HG03354 (cell line): Measurements from ENCODE around the gene CST1.
"Not testable (repeated sequence)": the region's sequence is repeated elsewhere in the genome, so short reads cannot be mapped to it uniquely, and the experiment has no call there.

Source experiments
- ATAC-seq: cut with Tn5 transposase; IDR thresholded peaks from one replicate; pipeline ENCODE4 v1.9.1; 2021; ENCODE audit warnings: mild to moderate bottlenecking; ENCODE audit not compliant: unreplicated experiment, poor library complexity, severe bottlenecking

The CST1 gene, protein sequence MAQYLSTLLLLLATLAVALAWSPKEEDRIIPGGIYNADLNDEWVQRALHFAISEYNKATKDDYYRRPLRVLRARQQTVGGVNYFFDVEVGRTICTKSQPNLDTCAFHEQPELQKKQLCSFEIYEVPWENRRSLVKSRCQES

DNA sequence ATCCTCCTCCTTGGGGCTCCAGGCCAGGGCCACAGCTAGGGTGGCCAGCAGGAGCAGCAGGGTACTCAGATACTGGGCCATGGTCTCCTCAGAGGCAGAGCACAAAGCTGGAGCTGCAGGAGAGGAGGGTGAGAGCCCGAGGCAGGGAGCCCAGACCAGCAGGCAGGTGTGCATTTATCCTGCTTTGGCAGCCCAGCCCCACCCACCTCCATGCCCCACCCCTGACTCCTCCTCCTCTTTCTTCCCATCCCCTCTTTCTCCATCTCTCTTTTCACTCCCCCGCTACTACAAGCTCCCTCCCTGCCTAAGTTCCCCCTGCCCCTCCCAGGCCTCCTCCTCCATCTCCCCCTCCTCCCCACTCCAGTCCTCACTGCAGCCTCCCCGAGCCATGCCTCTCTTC, at the start of gene CST1:
Gene CST1, minus strand, starts transcription at position 150 of the 400 bp plus-strand sequence. Its CDS starts 69 bp downstream, at position 81.
- not testable (repeated sequence) for ATAC-seq

DNA sequence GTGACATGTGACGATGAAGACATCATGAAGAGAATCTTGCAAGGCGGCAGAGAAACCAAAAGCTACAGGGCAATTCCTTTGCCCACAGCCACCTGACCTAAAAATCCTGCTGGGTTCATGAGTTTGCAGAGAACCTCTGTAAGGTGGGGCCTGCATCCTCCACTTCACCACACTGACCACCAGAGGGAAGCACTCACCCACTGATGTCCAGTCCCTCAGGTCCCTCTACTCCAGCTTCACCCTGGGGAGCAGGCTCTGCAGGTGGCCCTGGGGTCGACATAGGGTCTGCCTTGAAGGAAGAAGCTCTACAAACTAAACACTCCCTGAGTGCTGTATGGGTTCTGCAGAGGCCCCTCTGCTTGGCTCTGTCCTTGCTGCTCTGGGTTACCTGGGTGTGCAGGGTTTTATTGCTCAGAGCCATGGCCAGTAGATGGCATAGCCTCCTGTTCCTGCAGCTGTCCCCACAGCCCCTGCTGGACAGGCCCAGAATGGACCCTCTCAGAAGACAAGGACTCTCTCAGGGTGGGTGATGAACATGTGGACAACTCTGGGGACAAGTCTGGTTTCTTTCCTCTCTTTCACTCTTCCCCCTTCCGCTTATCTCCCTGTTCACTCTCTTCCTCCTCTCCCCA, 48.6 kb upstream of the CST1 start:
- ATAC-seq: peak; percentile 93

DNA sequence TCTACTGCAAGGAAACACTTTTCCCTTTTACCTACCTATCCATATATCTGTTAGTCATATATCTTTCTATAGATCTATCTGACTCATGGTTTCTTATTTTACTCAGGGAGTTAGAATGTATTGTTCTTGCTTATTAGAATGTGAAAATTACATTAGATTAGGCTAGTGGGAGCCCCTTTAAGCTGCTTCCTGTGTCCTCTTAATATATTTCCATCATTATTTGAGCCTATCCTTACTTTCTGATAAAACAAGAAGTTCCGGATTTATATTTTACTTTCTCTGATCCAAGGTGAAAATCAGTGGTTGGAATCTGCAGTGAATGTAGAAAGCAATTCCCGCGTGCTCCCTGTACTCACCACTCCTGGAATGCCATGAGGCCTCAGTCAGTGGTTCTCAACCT, 44.8 kb upstream of the CST1 start:
- no peak for ATAC-seq

DNA sequence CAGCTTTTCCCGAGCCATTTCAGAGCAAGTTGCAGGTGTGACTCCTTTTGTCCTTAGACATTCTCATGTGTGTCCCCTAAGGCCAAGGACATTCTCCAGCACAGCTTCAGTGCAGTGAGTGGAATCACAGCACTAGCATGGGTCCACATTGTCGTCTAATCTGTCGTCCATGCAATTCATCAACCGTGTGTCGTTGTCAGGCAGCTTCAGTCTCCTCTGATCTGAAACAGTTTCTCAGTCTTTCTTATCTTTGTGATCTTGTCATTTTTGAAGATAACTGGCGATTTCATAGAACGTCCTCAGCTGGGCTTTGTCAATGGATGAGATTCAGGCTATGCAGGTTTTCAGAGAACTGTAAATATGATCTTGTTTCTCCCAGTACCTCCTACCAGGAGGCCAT, 44.1 kb upstream of the CST1 start:
- no peak for ATAC-seq

DNA sequence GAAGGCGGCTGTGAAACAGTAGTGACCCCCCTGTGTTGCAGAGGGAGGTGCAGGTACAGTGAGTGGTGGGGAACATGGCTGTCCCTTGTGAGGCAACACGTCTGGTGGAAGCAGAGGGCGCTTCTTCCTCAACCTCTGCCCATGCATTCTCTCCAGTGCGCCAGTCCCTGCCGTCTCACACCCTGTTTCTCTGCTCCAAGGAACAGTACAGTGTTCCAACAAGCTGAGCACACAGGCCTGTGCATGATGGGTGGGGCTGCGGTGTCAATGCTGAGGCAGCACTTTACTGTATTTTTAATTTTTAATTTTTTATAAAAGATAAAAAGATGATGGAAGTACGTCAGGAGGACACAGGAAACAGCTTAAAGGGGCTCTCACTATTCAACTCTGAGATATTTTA, 43.3 kb upstream of the CST1 start:
- no peak for ATAC-seq

DNA sequence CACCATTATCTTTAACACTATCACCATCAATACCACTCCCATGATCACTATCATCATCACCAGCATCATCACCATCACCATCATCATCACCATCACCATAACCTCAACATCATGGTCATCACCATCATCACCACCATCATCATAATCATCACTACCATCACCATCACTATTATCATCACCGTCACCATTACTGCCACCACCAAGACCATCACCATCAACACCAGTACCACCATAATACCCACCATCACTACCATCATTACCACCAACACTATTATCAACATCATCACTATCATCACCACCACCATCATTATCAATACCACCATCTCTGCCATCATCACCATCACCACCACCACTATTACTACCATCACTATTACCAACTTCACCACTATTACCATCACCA, 32.7 kb upstream of the CST1 start:
- ATAC-seq: no peak

DNA sequence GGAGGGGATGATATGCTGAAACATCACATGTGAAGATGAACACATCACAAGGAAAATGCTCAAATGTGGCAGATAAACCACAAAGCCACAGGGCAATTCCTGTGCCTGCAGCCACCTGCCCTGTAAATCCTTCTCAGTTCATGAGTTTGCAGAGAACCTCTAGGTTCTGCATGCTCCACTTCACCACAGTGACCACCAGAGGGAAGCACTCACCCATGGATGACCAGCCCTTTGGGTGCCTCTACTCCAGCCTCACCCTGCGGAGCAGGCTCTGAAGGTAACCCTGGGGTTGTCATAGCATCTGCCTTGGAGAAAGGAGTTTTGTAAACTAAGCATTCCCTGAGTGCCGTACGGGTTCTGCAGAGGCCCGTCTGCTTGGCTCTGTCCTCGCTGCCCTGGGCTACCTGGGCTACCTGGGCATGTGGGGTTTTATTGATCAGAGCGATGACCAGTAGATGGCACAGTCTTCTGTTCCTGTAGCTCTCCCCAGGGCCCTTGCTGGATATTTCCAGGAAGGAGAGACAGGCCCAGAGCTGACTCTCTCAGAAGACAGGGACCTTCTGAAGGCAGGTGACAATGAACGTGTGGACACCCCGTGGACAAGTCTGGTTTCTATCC, 31.7 kb upstream of the CST1 start:
- peak; percentile 57 for ATAC-seq

DNA sequence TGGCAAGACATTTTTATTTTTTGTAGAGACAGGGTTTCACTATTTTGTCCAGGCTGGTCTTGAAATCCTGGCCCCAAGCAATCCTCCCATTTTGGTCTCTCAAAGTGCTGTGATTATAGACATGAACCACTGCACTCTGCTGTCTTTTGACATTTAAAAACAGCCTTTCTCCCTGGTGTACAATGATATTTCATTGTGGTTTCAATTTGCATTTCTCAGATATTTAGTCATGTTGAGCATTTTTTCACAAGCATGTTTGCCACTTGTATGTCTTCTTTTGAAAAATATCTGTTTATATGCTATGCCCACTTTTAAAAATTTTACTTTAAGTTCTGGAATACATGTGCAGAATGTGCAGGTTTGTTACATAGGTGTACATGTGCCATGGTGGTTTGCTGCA, 27.9 kb upstream of the CST1 start:
- ATAC-seq: not testable (repeated sequence)

DNA sequence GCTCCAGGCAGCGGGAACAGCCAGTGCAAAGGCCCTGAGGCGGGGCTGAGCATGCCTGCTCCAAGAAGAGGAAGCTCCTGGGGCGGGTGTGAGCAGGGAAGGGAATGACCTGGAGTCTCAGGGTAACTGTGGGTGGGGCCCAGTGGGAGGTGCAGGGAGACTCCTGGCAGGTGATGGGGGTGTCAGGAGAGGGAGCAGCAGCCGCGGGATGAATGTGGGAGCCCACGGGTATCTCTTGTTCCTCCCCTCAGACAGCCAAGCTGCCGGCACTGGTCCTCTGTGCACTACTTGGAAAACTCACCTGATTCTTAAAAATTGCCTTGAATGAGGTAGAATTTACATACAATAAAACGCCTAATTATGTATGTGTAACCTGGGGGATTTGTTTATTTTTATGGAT, 26.6 kb upstream of the CST1 start:
- ATAC-seq: not testable (repeated sequence)

DNA sequence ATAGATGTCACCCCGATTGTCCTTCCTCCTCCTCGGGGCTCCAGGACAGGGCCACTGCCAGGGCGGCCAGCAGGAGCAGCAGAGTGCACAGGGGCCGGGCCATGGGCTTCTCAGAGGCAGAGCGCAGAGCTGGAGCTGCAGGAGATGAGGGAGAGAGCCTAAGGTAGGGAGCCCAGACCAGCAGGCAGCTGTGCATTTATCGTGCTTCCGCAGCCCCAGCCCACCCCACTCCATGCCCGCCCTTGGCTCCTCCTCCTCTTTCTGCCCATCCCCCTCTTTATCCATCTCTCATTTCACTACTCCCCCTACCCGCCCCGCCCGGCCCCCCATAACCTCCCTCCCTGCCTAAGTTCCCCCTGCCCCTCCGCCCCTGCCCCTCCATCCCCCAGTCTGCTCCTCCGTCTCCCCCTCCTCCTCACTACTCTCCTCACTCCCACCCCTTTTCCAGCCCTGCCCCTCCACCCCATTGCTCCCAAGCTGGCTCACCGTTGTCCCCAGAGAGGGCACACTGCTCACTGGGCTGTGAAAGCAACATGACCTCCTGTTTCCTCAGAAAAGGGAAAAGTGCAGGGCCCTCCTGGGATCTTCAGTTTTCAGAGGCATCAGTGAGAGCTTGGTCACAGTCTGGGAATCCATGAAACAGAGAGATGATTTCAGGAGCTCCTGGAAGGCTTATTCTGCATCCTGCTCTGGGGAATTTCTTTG, 25.5 kb upstream of the CST1 start:
- no peak for ATAC-seq

DNA sequence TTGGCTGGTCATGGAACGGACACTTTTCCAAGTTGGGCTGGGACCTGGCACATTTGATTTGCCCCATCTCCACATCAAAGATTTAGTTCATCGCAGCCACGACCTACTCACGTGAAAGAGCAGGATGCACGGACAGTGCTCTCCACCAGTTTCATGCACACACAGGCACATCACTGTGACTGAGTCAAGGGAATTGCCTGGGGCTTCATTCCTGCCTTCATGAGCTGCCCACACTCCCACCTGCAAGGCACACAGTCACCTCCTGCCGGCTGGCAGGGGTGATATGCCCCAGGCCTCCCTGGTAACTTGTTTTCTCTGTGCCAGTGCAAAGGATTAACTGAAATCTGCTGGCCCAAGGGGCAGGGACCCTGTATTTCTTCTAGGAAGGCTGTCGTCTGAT, 23.3 kb upstream of the CST1 start:
- ATAC-seq: no peak

DNA sequence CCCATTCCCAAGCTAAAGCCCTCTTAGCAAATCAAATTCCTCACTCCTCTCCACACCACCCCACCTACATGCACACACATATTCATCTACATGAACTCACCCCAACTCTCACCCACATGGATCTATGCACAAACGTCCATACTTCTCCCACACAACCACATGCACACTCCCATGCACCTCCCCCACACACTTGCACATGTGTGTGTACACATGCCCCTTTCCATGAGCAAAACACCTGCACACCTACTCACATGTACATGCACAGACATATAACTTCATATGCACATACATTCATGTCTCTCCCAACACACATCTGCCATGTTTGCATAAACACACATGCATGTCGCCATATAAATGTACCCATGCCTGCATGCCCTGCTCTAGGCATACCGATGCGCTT, 22.8 kb upstream of the CST1 start:
- ATAC-seq: no peak

DNA sequence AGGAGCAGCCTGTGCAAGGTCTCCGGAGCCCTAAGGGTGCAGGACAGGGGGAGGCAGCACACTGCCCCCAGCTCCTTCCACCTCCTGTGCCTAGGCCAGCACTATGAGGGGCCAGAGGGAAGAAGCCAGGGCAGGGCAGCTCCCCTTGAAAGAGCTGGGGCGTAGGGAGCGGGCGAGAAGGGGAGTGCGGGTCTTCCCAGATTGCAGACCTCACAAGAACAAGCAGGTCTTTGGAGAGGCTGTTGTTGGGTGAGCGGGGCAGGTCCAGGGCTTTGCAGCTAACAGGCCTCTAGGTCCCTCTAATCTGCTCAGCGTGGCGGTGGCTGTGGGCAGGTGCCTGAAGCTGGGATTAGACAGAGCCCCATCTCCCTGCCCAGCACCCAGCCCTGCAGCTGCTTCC, 22.4 kb upstream of the CST1 start:
- ATAC-seq: no peak

DNA sequence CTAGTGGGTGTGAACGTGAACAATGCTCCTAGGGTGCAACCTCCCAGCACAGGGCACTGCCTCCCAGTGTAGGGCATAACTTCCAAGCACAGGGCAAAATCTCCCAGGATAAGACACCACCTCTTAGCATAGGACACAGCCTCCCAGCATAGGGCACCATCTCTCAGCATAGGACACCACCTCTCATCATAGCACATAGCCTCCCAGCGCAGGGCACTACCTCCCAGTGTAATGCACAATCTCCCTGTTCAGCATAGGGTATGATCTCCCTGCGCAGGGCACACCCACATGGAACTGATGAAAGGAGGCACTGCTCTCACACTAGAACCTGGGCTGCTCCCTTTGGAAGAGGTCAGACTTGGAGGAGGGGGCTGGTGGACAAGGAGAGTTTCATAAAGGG, 21.3 kb upstream of the CST1 start:
- no peak for ATAC-seq

DNA sequence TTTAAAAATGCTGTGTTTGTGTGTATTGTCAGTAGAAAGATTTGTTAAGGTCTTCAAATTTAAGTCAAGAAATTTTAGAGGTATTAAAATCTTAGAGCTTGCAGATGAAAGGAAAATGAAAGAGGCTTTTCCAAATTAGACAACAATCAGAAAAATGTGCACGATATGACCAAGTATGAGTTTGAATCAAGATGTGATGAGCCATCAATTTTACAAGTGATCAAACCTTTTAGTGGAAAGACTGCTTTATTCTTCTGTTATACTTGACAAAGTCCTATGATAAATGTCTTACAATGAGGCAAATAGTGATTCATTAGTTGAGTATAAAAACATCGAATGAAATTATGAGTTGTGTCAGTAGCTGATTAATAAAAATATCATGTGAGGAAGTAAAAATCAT, 19.6 kb upstream of the CST1 start:
- ATAC-seq: no peak

DNA sequence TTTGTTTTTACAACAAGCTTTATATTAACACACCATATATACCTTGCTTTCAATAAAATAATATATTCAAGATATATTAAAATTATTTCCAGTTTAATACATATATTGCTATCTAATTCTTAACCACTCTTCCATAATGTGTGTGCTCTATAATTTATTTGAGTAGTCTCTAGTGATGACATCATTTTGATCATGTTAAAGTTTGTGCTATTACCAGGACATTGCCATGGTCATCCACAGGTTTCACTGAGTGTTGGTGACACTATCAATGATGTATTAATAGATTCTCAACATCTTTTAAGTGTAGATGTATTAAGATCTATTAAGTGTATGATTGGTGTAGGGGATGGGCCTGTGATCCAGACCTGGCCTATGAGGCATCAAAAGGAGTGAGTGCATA, 17.8 kb upstream of the CST1 start:
- ATAC-seq: not testable (repeated sequence)

DNA sequence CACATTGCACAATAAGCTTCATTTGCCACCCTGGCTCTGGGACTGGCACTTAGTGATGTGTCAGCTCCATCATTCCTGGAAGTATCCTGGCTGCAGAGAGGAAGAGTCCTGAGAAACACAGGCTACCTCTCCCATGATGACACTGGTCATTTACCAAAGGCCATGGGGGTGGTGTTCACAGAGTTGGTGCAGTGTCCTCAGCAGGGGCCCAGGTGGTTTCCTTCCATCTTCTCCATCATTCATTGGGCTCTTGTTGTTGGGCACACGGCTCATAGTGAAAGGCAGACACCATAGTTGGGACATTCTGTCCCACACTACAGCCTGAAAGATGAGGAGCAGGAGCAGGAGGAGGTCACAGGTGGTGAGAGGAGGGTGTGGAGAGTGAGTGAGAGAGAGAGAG, 15.8 kb upstream of the CST1 start:
- no peak for ATAC-seq

DNA sequence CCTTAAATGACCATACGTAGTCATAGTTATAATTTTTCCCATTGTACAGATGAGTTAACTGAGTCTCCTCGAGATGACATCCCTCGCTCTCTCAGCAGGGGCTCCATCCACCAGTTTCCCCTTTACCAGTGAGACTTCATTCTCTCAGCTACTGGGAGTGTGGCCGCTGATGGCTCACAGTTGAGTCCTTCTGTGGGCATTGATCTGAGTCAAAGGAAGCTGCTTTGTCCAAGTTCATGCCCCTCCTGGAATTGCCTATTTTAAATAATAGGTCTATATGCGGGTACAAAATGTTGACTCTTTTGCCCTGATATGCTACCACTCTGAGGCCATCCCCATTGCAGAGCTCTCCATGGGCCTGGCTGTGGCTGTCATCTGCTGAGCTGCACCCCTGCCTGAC, 14.8 kb upstream of the CST1 start:
- no peak for ATAC-seq

DNA sequence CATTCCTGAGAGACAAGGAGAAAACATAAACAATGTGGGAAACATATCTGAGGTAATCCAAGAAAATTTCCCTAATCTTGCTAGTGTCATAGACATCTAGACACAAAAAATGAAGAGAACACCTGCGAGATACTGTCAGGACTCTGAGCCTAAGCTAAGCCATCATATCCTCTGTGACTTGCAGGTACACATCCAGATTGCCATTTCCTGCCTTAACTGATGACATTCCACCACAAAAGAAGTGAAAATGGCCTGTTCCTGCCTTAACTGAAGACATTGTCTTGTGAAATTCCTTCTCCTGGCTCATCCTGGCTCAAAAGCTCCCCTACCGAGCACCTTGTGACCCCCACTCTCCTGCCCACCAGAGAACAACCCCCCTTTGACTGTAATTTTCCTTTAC, 13.9 kb upstream of the CST1 start:
- ATAC-seq: not testable (repeated sequence)

DNA sequence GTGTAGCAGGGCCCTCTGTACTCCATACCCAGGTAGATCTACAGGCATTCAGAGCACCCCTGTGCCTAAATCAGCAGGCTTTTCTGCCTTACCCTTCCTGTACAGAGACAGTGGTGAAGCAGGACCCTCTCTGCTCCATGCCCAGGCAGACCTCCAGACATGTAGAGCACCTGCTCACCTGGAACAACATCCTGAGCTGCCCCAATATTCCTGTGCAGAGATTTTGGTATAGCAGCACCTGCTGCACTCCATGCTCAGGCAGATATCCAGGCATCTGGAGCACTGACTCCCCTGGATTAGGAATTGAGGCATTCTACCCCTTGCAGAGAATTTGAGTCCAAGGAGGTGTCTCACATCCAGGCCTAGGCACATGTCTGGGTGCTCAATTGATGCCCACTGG, 12.6 kb upstream of the CST1 start:
- no peak for ATAC-seq
